Fibroblast of lung (primary cell): Measurements from ENCODE around the gene SEC31A. TPM values are rescaled to one million over a fixed set of nuclear protein-coding genes. Genes with fewer than 3 reads are reported as not detected.

Experiments used
- DNase-seq, 2 donors: peaks; one replicate each; pipeline versions ENCODE4 v3.0.0 to v3.0.0-alpha.2; 2010; ENCODE audit warnings: low read depth in 2 of 2
- H2AFZ ChIP-seq: 2 replicates; pipeline ENCODE4 v1.5.1; 2012; ENCODE audit warnings: low read length, control low read depth, inconsistent platforms
- H3K27ac ChIP-seq: 2 replicates; pipeline ENCODE4 v1.5.1; 2011; ENCODE audit warnings: low read length, control low read depth; ENCODE audit not compliant: insufficient read depth
- H3K27me3 ChIP-seq: 2 replicates; pipeline ENCODE4 v1.5.1; 2011; ENCODE audit warnings: mild to moderate bottlenecking, low read length; ENCODE audit not compliant: control insufficient read depth, insufficient read depth
- H3K36me3 ChIP-seq: 2 replicates; pipeline ENCODE4 v1.5.1; 2011; ENCODE audit warnings: low read length; ENCODE audit not compliant: control insufficient read depth, insufficient read depth
- H3K4me1 ChIP-seq: 2 replicates; pipeline ENCODE4 v1.5.1; 2011; ENCODE audit warnings: low read length; ENCODE audit not compliant: control insufficient read depth, insufficient read depth; ENCODE audit errors: extremely low read depth
- H3K4me2 ChIP-seq: 2 replicates; pipeline ENCODE4 v1.5.1; 2011; ENCODE audit warnings: low read length, control low read depth; ENCODE audit not compliant: insufficient read depth; ENCODE audit errors: extremely low read depth
- H3K4me3 ChIP-seq, 4 experiments: fragments of 200-600 bp in 1 of 4; sonication (generic) in 1 of 4; replicated peaks in 1 of 4; 2 replicates each; pipeline ENCODE4 v1.5.1; 2011 to 2016; ENCODE audit warnings: low read length in 4 of 4, low read depth in 3 of 4, mild to moderate bottlenecking in 3 of 4, control low read depth in 2 of 4, inconsistent platforms in 1 of 4, mixed read lengths in 1 of 4; ENCODE audit not compliant: insufficient read depth in 1 of 4; ENCODE audit errors: control extremely low read depth in 1 of 4
- H3K79me2 ChIP-seq: 2 replicates; pipeline ENCODE4 v1.5.1; 2012; ENCODE audit warnings: mild to moderate bottlenecking, low read length, inconsistent platforms; ENCODE audit not compliant: control insufficient read depth, insufficient read depth
- H3K9ac ChIP-seq: 2 replicates; pipeline ENCODE4 v1.5.1; 2011; ENCODE audit warnings: mild to moderate bottlenecking, low read length, control low read depth; ENCODE audit not compliant: insufficient read depth
- H3K9me3 ChIP-seq: 2 replicates; pipeline ENCODE4 v1.5.1; 2012; ENCODE audit warnings: low read depth, low read length; ENCODE audit not compliant: control insufficient read depth, insufficient read depth
- H4K20me1 ChIP-seq: 2 replicates; pipeline ENCODE4 v1.5.1; 2011; ENCODE audit warnings: low read length; ENCODE audit not compliant: control insufficient read depth, insufficient read depth; ENCODE audit errors: extremely low read depth
- EZH2 ChIP-seq: IDR thresholded peaks from 2 replicates; pipeline ENCODE4 v1.5.1; 2012; ENCODE audit warnings: low read length, control low read depth, mild to moderate bottlenecking; ENCODE audit errors: missing control alignments
- polyA plus RNA-seq, 2 donors: library from polyadenylated mRNA; depleted of rRNA in 1 of 2; stranded (reverse) in 1 of 2; unstranded in 1 of 2; fragments of >200 nt; gene quantifications; 2 replicates each; pipeline ENCODE4 v1.2.1, GENCODE V29; 2011 to 2012; ENCODE audit warnings: missing spikeins in 1 of 2
- total RNA-seq: library from RNA; depleted of rRNA; stranded (reverse); fragments of >200 nt; gene quantifications from 2 replicates; pipeline ENCODE4 v1.2.1, GENCODE V29; 2014
- TF ChIP-seq, protein P1 (sequence below), 2 donors: IDR thresholded peaks in 1 of 2; conservative IDR thresholded peaks in 1 of 2; 1 replicate in 1 of 2; 2 replicates in 1 of 2; pipeline ENCODE4 v1.5.1; 2011 to 2012; ENCODE audit warnings: low read length in 2 of 2, control low read depth in 1 of 2, inconsistent platforms in 1 of 2, low read depth in 1 of 2, mild to moderate bottlenecking in 1 of 2

Gene SEC31A
- total and polyA plus RNA-seq, 2 donors (not counting 1 experiment from before 2014, with no cell fraction given) = 342 to 472 TPM

DNA sequence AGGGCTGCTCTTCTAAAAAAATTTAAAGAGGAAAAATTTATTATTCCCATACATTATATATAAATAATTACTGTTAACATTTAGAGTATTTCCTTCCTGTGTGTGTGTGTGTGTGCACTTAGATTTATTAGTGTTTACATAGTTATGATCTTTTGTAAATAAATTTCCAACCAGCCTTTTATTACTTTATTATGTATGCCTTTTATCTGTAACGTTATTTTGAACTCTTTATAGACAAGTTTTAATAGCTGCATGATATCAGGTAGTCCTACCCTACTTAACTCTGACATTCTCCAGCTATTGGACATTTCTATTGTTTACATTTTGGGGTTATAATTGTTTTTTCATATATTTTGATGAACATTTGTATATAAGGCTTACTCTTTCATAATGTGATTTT, 18.4 kb upstream of the SEC31A start:
- DNase-seq = no peak
- Histone ChIP-seq H3K27me3 (no peaks in the 10 kb centered on the region), H3K4me1 (no peaks in the 10 kb centered on the region), H3K9me3 (no peaks in the 10 kb centered on the region), H4K20me1 (no peaks in the 10 kb centered on the region), H3K79me2 (no peaks in the 10 kb centered on the region), H3K9ac (no peak overlapping the region), H3K4me2 (no peak overlapping the region), H3K36me3 (no peaks in the 10 kb centered on the region), H2AFZ (no peak overlapping the region), H3K27ac (no peak overlapping the region), H3K4me3 (no peak overlapping the region)
- TF ChIP-seq EZH2 = no peak
- TF ChIP-seq, protein P1, sequence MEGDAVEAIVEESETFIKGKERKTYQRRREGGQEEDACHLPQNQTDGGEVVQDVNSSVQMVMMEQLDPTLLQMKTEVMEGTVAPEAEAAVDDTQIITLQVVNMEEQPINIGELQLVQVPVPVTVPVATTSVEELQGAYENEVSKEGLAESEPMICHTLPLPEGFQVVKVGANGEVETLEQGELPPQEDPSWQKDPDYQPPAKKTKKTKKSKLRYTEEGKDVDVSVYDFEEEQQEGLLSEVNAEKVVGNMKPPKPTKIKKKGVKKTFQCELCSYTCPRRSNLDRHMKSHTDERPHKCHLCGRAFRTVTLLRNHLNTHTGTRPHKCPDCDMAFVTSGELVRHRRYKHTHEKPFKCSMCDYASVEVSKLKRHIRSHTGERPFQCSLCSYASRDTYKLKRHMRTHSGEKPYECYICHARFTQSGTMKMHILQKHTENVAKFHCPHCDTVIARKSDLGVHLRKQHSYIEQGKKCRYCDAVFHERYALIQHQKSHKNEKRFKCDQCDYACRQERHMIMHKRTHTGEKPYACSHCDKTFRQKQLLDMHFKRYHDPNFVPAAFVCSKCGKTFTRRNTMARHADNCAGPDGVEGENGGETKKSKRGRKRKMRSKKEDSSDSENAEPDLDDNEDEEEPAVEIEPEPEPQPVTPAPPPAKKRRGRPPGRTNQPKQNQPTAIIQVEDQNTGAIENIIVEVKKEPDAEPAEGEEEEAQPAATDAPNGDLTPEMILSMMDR (conservative IDR thresholded peaks at IDR 0.05 in 1 of 2, IDR thresholded peaks at IDR 0.05 in 1 of 2; ENCODE audit: low read depth in 1 of 2, low read length in 2 of 2) = no peak

DNA sequence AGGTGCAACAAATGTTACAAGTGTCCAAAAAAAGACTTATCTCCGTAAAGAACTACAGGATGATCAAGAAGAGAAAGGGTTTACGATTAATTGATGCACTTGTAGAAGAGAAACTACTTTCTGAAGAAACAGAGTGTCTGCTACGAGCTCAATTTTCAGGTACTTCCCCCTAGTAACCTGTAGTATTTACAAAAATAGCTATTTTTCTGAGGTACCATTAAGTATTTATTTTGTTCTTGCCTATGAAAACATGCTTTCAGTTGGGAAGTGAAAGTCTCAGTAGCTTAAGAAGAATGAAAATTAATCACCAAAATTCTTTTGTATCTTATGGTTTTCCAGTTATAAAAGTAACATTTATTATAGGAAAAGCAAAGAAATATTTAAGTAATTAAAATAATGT, 15.5 kb upstream of the SEC31A start:
- Histone ChIP-seq H3K9ac (no peak overlapping the region), H2AFZ (no peak overlapping the region), H4K20me1 (no peaks in the 10 kb centered on the region), H3K36me3 (no peaks in the 10 kb centered on the region), H3K79me2 (peaks cover 9% of the 10 kb centered on the region), H3K9me3 (no peaks in the 10 kb centered on the region), H3K4me3 (no peak overlapping the region), H3K27ac (no peak overlapping the region), H3K27me3 (no peaks in the 10 kb centered on the region), H3K4me2 (no peak overlapping the region), H3K4me1 (no peaks in the 10 kb centered on the region)
- TF ChIP-seq, protein P1 (conservative IDR thresholded peaks at IDR 0.05 in 1 of 2, IDR thresholded peaks at IDR 0.05 in 1 of 2; ENCODE audit: low read depth in 1 of 2, low read length in 2 of 2) = no peak
- no peak for TF ChIP-seq EZH2
- DNase-seq = no peak

DNA sequence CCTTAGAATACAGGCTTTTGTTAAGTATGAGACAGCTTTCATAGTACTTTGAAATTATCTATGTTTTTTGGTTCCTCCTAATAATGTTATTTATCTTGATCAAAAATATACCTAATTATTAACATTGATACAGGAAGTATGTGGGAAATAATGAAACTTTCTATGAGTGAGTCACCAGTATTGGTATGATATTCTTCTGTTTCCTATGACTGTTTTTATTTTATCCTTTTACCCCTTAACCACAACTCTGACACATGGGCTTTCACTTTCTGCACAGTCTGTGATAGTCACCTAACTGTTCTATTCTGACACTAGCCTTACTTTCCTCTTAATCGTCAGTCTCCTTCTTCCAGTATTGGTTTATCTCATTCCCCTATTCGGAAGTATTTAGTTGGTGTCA, 14.3 kb upstream of the SEC31A start:
- Histone ChIP-seq H3K4me1 (no peaks in the 10 kb centered on the region), H3K27ac (no peak overlapping the region), H4K20me1 (no peaks in the 10 kb centered on the region), H3K36me3 (no peaks in the 10 kb centered on the region), H2AFZ (no peak overlapping the region), H3K79me2 (peaks cover 10% of the 10 kb centered on the region), H3K9me3 (no peaks in the 10 kb centered on the region), H3K9ac (no peak overlapping the region), H3K4me2 (no peak overlapping the region), H3K27me3 (no peaks in the 10 kb centered on the region), H3K4me3 (no peak overlapping the region)
- no peak for TF ChIP-seq EZH2
- TF ChIP-seq, protein P1 (conservative IDR thresholded peaks at IDR 0.05 in 1 of 2, IDR thresholded peaks at IDR 0.05 in 1 of 2; ENCODE audit: low read depth in 1 of 2, low read length in 2 of 2) = no peak
- peak in 1 of 2 donors; percentile 65 for DNase-seq
